ENCODE measurements around the gene TANGO6. TPM values are rescaled to one million over a fixed set of nuclear protein-coding genes. Genes with fewer than 3 reads are reported as not detected.

The TANGO6 gene
- total and polyA plus RNA-seq, 10 of the 15 experiments (the other 5 are each of a cell fraction or from before 2014, with no cell fraction given): 1.1 to 20.6 (median 11.0) TPM

DNA sequence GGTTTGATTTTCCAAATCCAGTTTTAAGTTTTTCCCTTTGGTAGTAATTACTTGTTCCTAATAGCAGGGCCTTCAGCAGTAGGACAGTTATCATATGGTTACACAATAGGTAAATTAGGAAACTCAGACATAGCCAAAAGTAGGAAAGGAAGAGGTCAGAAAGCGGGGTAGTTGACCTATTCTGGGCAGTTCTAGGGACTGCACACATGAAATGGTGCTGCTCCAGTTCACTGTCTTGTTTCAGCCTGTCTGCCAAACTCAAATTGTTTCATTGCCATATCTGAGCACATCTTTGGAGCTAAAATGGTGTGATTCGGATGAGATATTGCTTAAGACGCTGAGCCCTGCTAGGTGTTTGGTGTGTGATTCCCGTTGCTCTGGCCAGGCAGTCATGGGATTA lies 56.7 kb downstream of the TANGO6 start:
- no peaks in the 10 kb centered on the region; a peak in 1 of 4 replicates for H3K36me3 ChIP-seq (ENCODE audit: control insufficient read depth in 2 of 2, insufficient read depth in 2 of 2, low read length in 1 of 2)
- H3K27me3 ChIP-seq (replicated peaks in 1 of 2; ENCODE audit: control insufficient read depth in 2 of 2, insufficient read depth in 2 of 2, low read length in 1 of 2): no peaks in the 10 kb centered on the region
- no peak overlapping the region for H3K4me3 ChIP-seq
- H3K4me1 ChIP-seq (ENCODE audit: control insufficient read depth, insufficient read depth, low read length): no peaks in the 10 kb centered on the region
- ChIA-PET RAD21 (ENCODE audit: unreplicated experiment) (no interaction called here), CTCF (interaction anchor here (0.6 to 4.8 kb wide), 3 partner anchors 56 to 224 kb away, joined by 3 to 43 read pairs (median 3); partner anchors contain the start of gene TANGO6), SMC1A (ENCODE audit: uncharacterized antibody, unreplicated experiment) (interaction anchor here (1.6 kb wide), 1 partner anchor 12 kb away, joined by 3 read pairs; no protein-coding TSS in a partner anchor), POLR2A (no interaction called here)
- BruUV-seq (replicated peaks): no TSS peak
- H3K79me2 ChIP-seq (ENCODE audit: control insufficient read depth, insufficient read depth, low read length): no peaks in the 10 kb centered on the region
- FAIRE-seq: no peak
- no peak overlapping the region for H3K9ac ChIP-seq (ENCODE audit: control insufficient read depth, insufficient read depth, low read length)
- H3K4me2 ChIP-seq (ENCODE audit: control insufficient read depth, insufficient read depth): no peak overlapping the region
- H3K9me3 ChIP-seq (replicated peaks; ENCODE audit: control insufficient read depth, insufficient read depth, low read length): no peaks in the 10 kb centered on the region
- intact Hi-C loops (cut with micrococcal nuclease; ENCODE audit: unreplicated experiment) (loop anchor here (2.0 to 10.0 kb wide), 4 partner anchors 53 to 385 kb away; no protein-coding TSS in a partner anchor), in situ Hi-C loops (cut with MboI) (loop anchor here (5.0 kb wide), 1 partner anchor 222 kb away; no protein-coding TSS in a partner anchor)
- no peak overlapping the region for H3K27ac ChIP-seq (ENCODE audit: control insufficient read depth, insufficient read depth)
- ATAC-seq: no peak
- TF ChIP-seq, protein P1, sequence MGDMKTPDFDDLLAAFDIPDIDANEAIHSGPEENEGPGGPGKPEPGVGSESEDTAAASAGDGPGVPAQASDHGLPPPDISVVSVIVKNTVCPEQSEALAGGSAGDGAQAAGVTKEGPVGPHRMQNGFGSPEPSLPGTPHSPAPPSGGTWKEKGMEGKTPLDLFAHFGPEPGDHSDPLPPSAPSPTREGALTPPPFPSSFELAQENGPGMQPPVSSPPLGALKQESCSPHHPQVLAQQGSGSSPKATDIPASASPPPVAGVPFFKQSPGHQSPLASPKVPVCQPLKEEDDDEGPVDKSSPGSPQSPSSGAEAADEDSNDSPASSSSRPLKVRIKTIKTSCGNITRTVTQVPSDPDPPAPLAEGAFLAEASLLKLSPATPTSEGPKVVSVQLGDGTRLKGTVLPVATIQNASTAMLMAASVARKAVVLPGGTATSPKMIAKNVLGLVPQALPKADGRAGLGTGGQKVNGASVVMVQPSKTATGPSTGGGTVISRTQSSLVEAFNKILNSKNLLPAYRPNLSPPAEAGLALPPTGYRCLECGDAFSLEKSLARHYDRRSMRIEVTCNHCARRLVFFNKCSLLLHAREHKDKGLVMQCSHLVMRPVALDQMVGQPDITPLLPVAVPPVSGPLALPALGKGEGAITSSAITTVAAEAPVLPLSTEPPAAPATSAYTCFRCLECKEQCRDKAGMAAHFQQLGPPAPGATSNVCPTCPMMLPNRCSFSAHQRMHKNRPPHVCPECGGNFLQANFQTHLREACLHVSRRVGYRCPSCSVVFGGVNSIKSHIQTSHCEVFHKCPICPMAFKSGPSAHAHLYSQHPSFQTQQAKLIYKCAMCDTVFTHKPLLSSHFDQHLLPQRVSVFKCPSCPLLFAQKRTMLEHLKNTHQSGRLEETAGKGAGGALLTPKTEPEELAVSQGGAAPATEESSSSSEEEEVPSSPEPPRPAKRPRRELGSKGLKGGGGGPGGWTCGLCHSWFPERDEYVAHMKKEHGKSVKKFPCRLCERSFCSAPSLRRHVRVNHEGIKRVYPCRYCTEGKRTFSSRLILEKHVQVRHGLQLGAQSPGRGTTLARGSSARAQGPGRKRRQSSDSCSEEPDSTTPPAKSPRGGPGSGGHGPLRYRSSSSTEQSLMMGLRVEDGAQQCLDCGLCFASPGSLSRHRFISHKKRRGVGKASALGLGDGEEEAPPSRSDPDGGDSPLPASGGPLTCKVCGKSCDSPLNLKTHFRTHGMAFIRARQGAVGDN (IDR thresholded peaks at IDR 0.05): no peak
- TF ChIP-seq HDAC6 (IDR thresholded peaks at IDR 0.05; ENCODE audit: unreplicated experiment) (no peak), IKZF1 (conservative IDR thresholded peaks at IDR 0.05) (no peak), KDM1A (IDR thresholded peaks at IDR 0.05; ENCODE audit: borderline replicate concordance) (no peak), DPF2 (IDR thresholded peaks at IDR 0.05) (no peak), NRF1 (conservative IDR thresholded peaks at IDR 0.05; ENCODE audit: low read depth, low read length) (no peak), SMARCA5 (IDR thresholded peaks at IDR 0.05) (no peak), RUNX3 (IDR thresholded peaks at IDR 0.05; ENCODE audit: low read length) (no peak), SP1 (IDR thresholded peaks at IDR 0.05; ENCODE audit: low read depth, low read length) (no peak), NFYA (IDR thresholded peaks at IDR 0.05; ENCODE audit: borderline replicate concordance, low read depth, low read length) (no peak), ASH2L (IDR thresholded peaks at IDR 0.05; ENCODE audit: borderline replicate concordance, low read depth) (no peak)
- TF ChIP-seq, protein P2, sequence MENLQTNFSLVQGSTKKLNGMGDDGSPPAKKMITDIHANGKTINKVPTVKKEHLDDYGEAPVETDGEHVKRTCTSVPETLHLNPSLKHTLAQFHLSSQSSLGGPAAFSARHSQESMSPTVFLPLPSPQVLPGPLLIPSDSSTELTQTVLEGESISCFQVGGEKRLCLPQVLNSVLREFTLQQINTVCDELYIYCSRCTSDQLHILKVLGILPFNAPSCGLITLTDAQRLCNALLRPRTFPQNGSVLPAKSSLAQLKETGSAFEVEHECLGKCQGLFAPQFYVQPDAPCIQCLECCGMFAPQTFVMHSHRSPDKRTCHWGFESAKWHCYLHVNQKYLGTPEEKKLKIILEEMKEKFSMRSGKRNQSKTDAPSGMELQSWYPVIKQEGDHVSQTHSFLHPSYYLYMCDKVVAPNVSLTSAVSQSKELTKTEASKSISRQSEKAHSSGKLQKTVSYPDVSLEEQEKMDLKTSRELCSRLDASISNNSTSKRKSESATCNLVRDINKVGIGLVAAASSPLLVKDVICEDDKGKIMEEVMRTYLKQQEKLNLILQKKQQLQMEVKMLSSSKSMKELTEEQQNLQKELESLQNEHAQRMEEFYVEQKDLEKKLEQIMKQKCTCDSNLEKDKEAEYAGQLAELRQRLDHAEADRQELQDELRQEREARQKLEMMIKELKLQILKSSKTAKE (IDR thresholded peaks at IDR 0.05; ENCODE audit: low read depth, poor library complexity, severe bottlenecking): no peak
- TF ChIP-seq, protein P3, sequence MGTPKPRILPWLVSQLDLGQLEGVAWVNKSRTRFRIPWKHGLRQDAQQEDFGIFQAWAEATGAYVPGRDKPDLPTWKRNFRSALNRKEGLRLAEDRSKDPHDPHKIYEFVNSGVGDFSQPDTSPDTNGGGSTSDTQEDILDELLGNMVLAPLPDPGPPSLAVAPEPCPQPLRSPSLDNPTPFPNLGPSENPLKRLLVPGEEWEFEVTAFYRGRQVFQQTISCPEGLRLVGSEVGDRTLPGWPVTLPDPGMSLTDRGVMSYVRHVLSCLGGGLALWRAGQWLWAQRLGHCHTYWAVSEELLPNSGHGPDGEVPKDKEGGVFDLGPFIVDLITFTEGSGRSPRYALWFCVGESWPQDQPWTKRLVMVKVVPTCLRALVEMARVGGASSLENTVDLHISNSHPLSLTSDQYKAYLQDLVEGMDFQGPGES (IDR thresholded peaks at IDR 0.05): no peak
- H4K20me1 ChIP-seq (ENCODE audit: control insufficient read depth, insufficient read depth): no peaks in the 10 kb centered on the region
- 97% methylated on average over 4 of the region's 4 CpGs for WGBS (ENCODE audit: insufficient coverage, insufficient replicate concordance, low lambda C conversion rate, missing lambda C conversion rate)
- no peak overlapping the region for H2AFZ ChIP-seq (ENCODE audit: control insufficient read depth, low read depth, low read length)
- DNase-seq (ENCODE audit: low read depth, low spot score): no peak
